Endothelial cell (in vitro differentiated cells): Measurements from ENCODE around the gene DSTN. TPM values are rescaled to one million over a fixed set of nuclear protein-coding genes. Genes with fewer than 3 reads are reported as not detected.
A peak's percentile ranks its signal among the peaks of the same experiment; 100 is the strongest.

Experiments
- DNase-seq: peaks from one replicate; pipeline ENCODE4 v3.0.0; 2021; ENCODE audit warnings: low spot score
- H3K27ac Mint-ChIP-seq: one replicate; pipeline ENCODE4 v1.8.0; 2021; ENCODE audit warnings: mixed read lengths, inconsistent platforms; ENCODE audit not compliant: unreplicated experiment
- H3K27me3 Mint-ChIP-seq: one replicate; pipeline ENCODE4 v1.8.0; 2021; ENCODE audit warnings: mild to moderate bottlenecking, moderate library complexity, mixed read lengths, inconsistent platforms; ENCODE audit not compliant: unreplicated experiment
- H3K36me3 Mint-ChIP-seq: one replicate; pipeline ENCODE4 v1.8.0; 2021; ENCODE audit warnings: mild to moderate bottlenecking, low read depth, mixed read lengths, inconsistent platforms; ENCODE audit not compliant: unreplicated experiment
- H3K4me1 Mint-ChIP-seq: one replicate; pipeline ENCODE4 v1.8.0; 2021; ENCODE audit warnings: mild to moderate bottlenecking, mixed read lengths, inconsistent platforms; ENCODE audit not compliant: unreplicated experiment
- H3K4me3 Mint-ChIP-seq: one replicate; pipeline ENCODE4 v1.8.0; 2021; ENCODE audit warnings: mild to moderate bottlenecking, mixed read lengths, inconsistent platforms; ENCODE audit not compliant: unreplicated experiment
- H3K9me3 Mint-ChIP-seq: one replicate; pipeline ENCODE4 v1.8.0; 2021; ENCODE audit warnings: mixed read lengths, inconsistent platforms; ENCODE audit not compliant: unreplicated experiment
- total RNA-seq: library from RNA; stranded (reverse); fragmentation: NEBNext Ultra II Directional; extraction: Animal tissue kit (Norgen Biotek cat#: 25700); gene quantifications from one replicate; pipeline ENCODE4 v1.2.1, GENCODE V29; 2021; ENCODE audit not compliant: unreplicated experiment
- TF ChIP-seq, protein P1 (sequence below): fragments of 200-600 bp; sonication (generic); IDR thresholded peaks from one replicate; pipeline ENCODE4 v1.5.0; 2021; ENCODE audit warnings: antibody characterized with exemption; ENCODE audit not compliant: unreplicated experiment

DSTN gene
- total RNA-seq, 1 donor from 2014 or later, result 142 TPM

GRCh38 chr20:17647391-17648314, 77.8 kb downstream of the DSTN start:
- TF ChIP-seq, protein P1, sequence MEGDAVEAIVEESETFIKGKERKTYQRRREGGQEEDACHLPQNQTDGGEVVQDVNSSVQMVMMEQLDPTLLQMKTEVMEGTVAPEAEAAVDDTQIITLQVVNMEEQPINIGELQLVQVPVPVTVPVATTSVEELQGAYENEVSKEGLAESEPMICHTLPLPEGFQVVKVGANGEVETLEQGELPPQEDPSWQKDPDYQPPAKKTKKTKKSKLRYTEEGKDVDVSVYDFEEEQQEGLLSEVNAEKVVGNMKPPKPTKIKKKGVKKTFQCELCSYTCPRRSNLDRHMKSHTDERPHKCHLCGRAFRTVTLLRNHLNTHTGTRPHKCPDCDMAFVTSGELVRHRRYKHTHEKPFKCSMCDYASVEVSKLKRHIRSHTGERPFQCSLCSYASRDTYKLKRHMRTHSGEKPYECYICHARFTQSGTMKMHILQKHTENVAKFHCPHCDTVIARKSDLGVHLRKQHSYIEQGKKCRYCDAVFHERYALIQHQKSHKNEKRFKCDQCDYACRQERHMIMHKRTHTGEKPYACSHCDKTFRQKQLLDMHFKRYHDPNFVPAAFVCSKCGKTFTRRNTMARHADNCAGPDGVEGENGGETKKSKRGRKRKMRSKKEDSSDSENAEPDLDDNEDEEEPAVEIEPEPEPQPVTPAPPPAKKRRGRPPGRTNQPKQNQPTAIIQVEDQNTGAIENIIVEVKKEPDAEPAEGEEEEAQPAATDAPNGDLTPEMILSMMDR, result no peak
- no peak for DNase-seq
- Mint-ChIP-seq H3K4me1 (peaks cover 3% of the 10 kb centered on the region), H3K27me3 (peaks cover 3% of the 10 kb centered on the region), H3K27ac (no peak overlapping the region), H3K9me3 (no peaks in the 10 kb centered on the region), H3K36me3 (peaks cover 8% of the 10 kb centered on the region), H3K4me3 (no peak overlapping the region)

GRCh38 chr20:17648315-17648646, 78.4 kb downstream of the DSTN start:
- H3K36me3 Mint-ChIP-seq, result peaks cover 8% of the 10 kb centered on the region
- no peak overlapping the region for H3K4me3 Mint-ChIP-seq
- no peaks in the 10 kb centered on the region for H3K9me3 Mint-ChIP-seq
- H3K27ac Mint-ChIP-seq, result no peak overlapping the region
- no peak for DNase-seq
- H3K27me3 Mint-ChIP-seq, result peaks cover 3% of the 10 kb centered on the region
- H3K4me1 Mint-ChIP-seq, result peaks cover 3% of the 10 kb centered on the region
- TF ChIP-seq, protein P1, result no peak

- Mint-ChIP-seq H3K4me3 (no peak overlapping the region), H3K4me1 (peaks cover 3% of the 10 kb centered on the region), H3K36me3 (peaks cover 9% of the 10 kb centered on the region), H3K9me3 (no peaks in the 10 kb centered on the region), H3K27ac (no peak overlapping the region), H3K27me3 (peaks cover 3% of the 10 kb centered on the region)
- peak; percentile 18 for DNase-seq
- TF ChIP-seq, protein P1, result no peak
These were observed 79.2 kb downstream of the DSTN start for GRCh38 chr20:17648791-17649730.

DNA sequence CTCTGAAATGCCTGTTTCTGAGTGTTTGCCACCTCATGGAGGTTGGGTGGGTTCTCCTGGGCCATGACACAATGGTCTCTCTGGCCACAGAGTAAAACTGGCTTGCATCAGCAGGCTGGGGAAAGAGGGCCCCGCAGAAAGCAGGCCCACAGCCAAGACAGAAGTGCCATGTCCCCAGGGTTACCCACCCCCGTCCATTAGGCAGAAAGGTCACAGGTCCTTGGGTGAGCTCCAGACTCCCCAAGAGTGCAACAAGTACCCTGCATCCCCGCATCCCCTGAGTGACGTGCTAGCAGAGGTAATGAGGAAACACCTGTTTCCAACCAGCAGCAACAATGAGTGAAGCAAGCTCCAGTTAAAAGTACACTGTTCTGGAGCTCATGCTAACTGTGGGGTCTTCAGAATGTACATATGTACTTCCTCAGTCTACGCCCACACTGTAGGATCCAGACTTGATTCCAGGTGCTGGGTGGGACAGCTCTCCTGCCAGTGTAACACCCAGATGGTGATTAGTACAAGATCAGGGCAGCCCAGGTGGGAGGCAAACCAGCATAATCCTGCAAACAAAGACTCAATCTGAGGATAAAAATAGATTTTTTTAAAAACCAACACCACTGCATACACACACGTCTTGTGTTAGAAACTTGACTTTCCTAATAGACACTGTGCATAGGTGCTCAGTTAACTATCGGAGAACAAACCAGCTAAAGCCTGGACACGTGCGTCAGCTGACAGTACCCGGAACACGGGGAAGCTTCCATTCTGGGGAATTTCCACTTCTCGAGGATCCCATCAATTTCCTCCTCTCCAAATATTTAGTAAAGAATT, 80.6 kb downstream of the DSTN start:
- H3K27me3 Mint-ChIP-seq, result no peaks in the 10 kb centered on the region
- H3K4me1 Mint-ChIP-seq, result peaks cover 2% of the 10 kb centered on the region
- DNase-seq, result no peak
- peak overlapping the region; percentile 15 for H3K27ac Mint-ChIP-seq
- TF ChIP-seq, protein P1, result no peak
- H3K9me3 Mint-ChIP-seq, result no peaks in the 10 kb centered on the region
- H3K36me3 Mint-ChIP-seq, result peaks cover 7% of the 10 kb centered on the region
- no peak overlapping the region for H3K4me3 Mint-ChIP-seq
